HepG2 (cell line): ENCODE measurements around the gene CDK5R1. TPM values are rescaled to one million over a fixed set of nuclear protein-coding genes. Genes with fewer than 3 reads are reported as not detected.
A peak's percentile ranks its signal among the peaks of the same experiment; 100 is the strongest.

ENCODE experiments used
- ATAC-seq: fragments of 200-7000 bp; cut with Tn5 transposase; 3 replicates; pipeline ENCODE4 v1.9.1; 2020; ENCODE audit warnings: mild to moderate bottlenecking, moderate library complexity
- BruUV-seq: library from RNA; stranded (reverse); fragments of 400-500 nt; replicated peaks from 2 replicates; lab custom pipeline; 2021; lab: Mats Ljungman, UMichigan
- CTCF ChIA-PET: fragments of 300-600 bp; formaldehyde crosslinking; extraction: SDS; loops from one replicate; lab custom pipeline; 2021; ENCODE audit warnings: low total read pairs, inconsistent platforms, low intra/inter-chr PET ratio; lab: Yijun Ruan, JAX
- POLR2A ChIA-PET: fragments of 350-600 bp; sonication (Branson Sonifier 250); formaldehyde crosslinking; loops from one replicate; lab custom pipeline; 2020; ENCODE audit warnings: antibody characterized with exemption, inconsistent platforms; lab: Yijun Ruan, JAX
- DNase-seq: peaks from one replicate; pipeline ENCODE4 v3.0.0-alpha.2; 2015; ENCODE audit warnings: low spot score
- FAIRE-seq: peaks from 3 replicates; lab custom pipeline; 2011; peaks lifted over from hg19 to GRCh38; lab: Jason Lieb, UNC
- H2AFZ ChIP-seq: one replicate; pipeline ENCODE4 v1.6.1; 2011; ENCODE audit warnings: low read length, inconsistent platforms
- H3K27ac ChIP-seq: fragments of 300-600 bp; 3 replicates; pipeline ENCODE4 v1.8.0; 2011; ENCODE audit warnings: mixed run types, mild to moderate bottlenecking, mixed read lengths, low read length, inconsistent platforms; ENCODE audit not compliant: insufficient read depth; ENCODE audit errors: extremely low read length
- H3K27me3 ChIP-seq, 2 experiments: fragments of 200-600 bp in 1 of 2; 2 replicates in 1 of 2; 3 replicates in 1 of 2; pipeline versions ENCODE4 v1.6.0 to v1.8.0; 2011; ENCODE audit warnings: low read length in 2 of 2, mild to moderate bottlenecking in 2 of 2, moderate library complexity in 2 of 2, inconsistent platforms in 1 of 2; ENCODE audit not compliant: insufficient read depth in 2 of 2, control insufficient read depth in 1 of 2
- H3K36me3 ChIP-seq, 2 experiments: fragments of 200-600 bp in 1 of 2; replicated peaks in 1 of 2; 2 replicates in 1 of 2; 3 replicates in 1 of 2; pipeline versions ENCODE4 v1.5.1 to v1.8.0; 2011; ENCODE audit warnings: low read length in 2 of 2, inconsistent platforms in 1 of 2; ENCODE audit not compliant: insufficient read depth in 2 of 2, control insufficient read depth in 1 of 2
- H3K4me1 ChIP-seq: 2 replicates; pipeline ENCODE4 v1.5.1; 2012; ENCODE audit warnings: low read length, inconsistent platforms; ENCODE audit not compliant: insufficient read depth
- H3K4me2 ChIP-seq: 2 replicates; pipeline ENCODE4 v1.6.0; 2011; ENCODE audit warnings: low read depth, low read length, inconsistent platforms
- H3K4me3 ChIP-seq, 3 experiments: fragments of 200-600 bp in 1 of 3; sonication (generic), shearing (Covaris generic) in 1 of 3; replicated peaks in 1 of 3; 2 replicates each; pipeline ENCODE4 v1.5.1; 2011 to 2016; ENCODE audit warnings: low read length in 3 of 3, inconsistent platforms in 2 of 3, low read depth in 2 of 3, mild to moderate bottlenecking in 2 of 3, control low read depth in 1 of 3, mixed read lengths in 1 of 3; ENCODE audit not compliant: insufficient read depth in 1 of 3
- H3K79me2 ChIP-seq: one replicate; pipeline ENCODE4 v1.6.1; 2011; ENCODE audit warnings: low read length, inconsistent platforms; ENCODE audit not compliant: insufficient read depth
- H3K9ac ChIP-seq: 2 replicates; pipeline ENCODE4 v1.6.0; 2011; ENCODE audit warnings: mild to moderate bottlenecking, low read depth, low read length, inconsistent platforms; ENCODE audit not compliant: insufficient read depth
- H3K9me3 ChIP-seq: 2 replicates; pipeline ENCODE4 v1.5.1; 2012; ENCODE audit warnings: mild to moderate bottlenecking, low read length
- H4K20me1 ChIP-seq: 2 replicates; pipeline ENCODE4 v1.6.0; 2011; ENCODE audit warnings: inconsistent platforms, mild to moderate bottlenecking, low read length, moderate library complexity; ENCODE audit not compliant: insufficient read depth
- AGO2 ChIP-seq: fragments of 200-400 bp; formaldehyde crosslinking; optimal IDR thresholded peaks from 2 replicates; pipeline ENCODE3; 2017; ENCODE audit warnings: mild to moderate bottlenecking, low read depth, low read length, moderate library complexity
- CREBL2 ChIP-seq: sonication (generic); formaldehyde crosslinking; IDR thresholded peaks from 2 replicates; pipeline ENCODE4 v1.8.1; 2023; ENCODE audit warnings: missing genetic modification reagents, mild to moderate bottlenecking, borderline replicate concordance
- GPN1 ChIP-seq: sonication (generic); formaldehyde crosslinking; IDR thresholded peaks from 2 replicates; pipeline ENCODE4 v1.5.1; 2020; ENCODE audit warnings: missing genetic modification reagents, borderline replicate concordance
- RXRA ChIP-seq: sonication (generic); formaldehyde crosslinking; IDR thresholded peaks from 2 replicates; pipeline ENCODE4 v1.5.1; 2020; ENCODE audit warnings: missing genetic modification reagents
- SP140L ChIP-seq: sonication (generic); formaldehyde crosslinking; IDR thresholded peaks from 2 replicates; pipeline ENCODE4 v1.4.0; 2020; ENCODE audit warnings: missing genetic modification reagents, borderline replicate concordance
- ZNF563 ChIP-seq: sonication (generic); formaldehyde crosslinking; IDR thresholded peaks from 2 replicates; pipeline ENCODE4 v1.8.0; 2022; ENCODE audit warnings: mild to moderate bottlenecking, moderate library complexity, missing genetic modification reagents
- ZNF761 ChIP-seq: sonication (generic); formaldehyde crosslinking; conservative IDR thresholded peaks from 2 replicates; pipeline ENCODE4 v1.4.0; 2020; ENCODE audit warnings: mild to moderate bottlenecking, missing genetic modification reagents
- ZNF772 ChIP-seq: sonication (generic); formaldehyde crosslinking; IDR thresholded peaks from 2 replicates; pipeline ENCODE4 v1.5.0; 2020; ENCODE audit warnings: mild to moderate bottlenecking, missing genetic modification reagents
- WGBS: methylation state at CpG from one replicate; pipeline ENCODE4 v1.1.6; 2017; ENCODE audit warnings: low lambda C conversion rate; 5-methylcytosine and 5-hydroxymethylcytosine counted together
- in situ Hi-C: cut with HindIII; loops from 2 replicates; pipeline ENCODE4 v1.10.0; 2017; ENCODE audit warnings: low pct_unique_long_range_greater_than_20kb; ENCODE audit not compliant: extremely low pct_ligation_motif_present
- intact Hi-C: fragments of 100-400 bp; cut with micrococcal nuclease; formaldehyde crosslinking; loops from one replicate; pipeline ENCODE4 v1.10.0; 2022; ENCODE audit not compliant: unreplicated experiment
- polyA plus RNA-seq, 8 experiments: library from polyadenylated mRNA; depleted of rRNA in 3 of 8; stranded (reverse) in 7 of 8; unstranded in 1 of 8; fragments of >200 nt; fragmentation: Illumina TruSeq in 4 of 8; extraction: Trizol in 4 of 8; gene quantifications; 2 replicates each; pipeline versions ENCODE4 v1.2.1 to v1.2.3, GENCODE V29; 2011 to 2016; ENCODE audit warnings: low read depth in 4 of 8, missing spikeins in 1 of 8, mixed read lengths in 1 of 8; ENCODE audit not compliant: insufficient read depth in 1 of 8
- total RNA-seq, 5 experiments: library from RNA; depleted of rRNA; stranded (reverse); fragments of >200 nt; fragmentation: Illumina TruSeq; extraction: Trizol; gene quantifications; 2 replicates each; pipeline ENCODE4 v1.2.3, GENCODE V29; 2016; ENCODE audit warnings: low read depth in 1 of 5
- TF ChIP-seq, protein P1 (sequence below): sonication (generic); formaldehyde crosslinking; IDR thresholded peaks from 2 replicates; pipeline ENCODE4 v1.4.0; 2020; ENCODE audit warnings: missing genetic modification reagents
- TF ChIP-seq, protein P2 (sequence below): sonication (generic); formaldehyde crosslinking; IDR thresholded peaks from 2 replicates; pipeline ENCODE4 v1.4.0; 2020; ENCODE audit warnings: missing genetic modification reagents

CDK5R1 gene
- total and polyA plus RNA-seq, 2 of the 13 experiments (the other 11 are each of a cell fraction or from before 2014, with no cell fraction given), result 1.1 to 3.9 TPM

GRCh38 chr17:32491371-32492263 is 4.8 kb downstream of the CDK5R1 start:
- no TSS peak for BruUV-seq
- DNase-seq, result no peak
- Histone ChIP-seq H3K4me3 (no peak overlapping the region), H3K9me3 (no peaks in the 10 kb centered on the region), H3K4me1 (peaks cover 25% of the 10 kb centered on the region), H3K9ac (no peak overlapping the region), H2AFZ (no peak overlapping the region), H3K79me2 (no peaks in the 10 kb centered on the region), H3K4me2 (no peak overlapping the region), H3K27ac (no peak overlapping the region), H4K20me1 (no peaks in the 10 kb centered on the region), H3K36me3 (peaks cover 2 to 4% of the 10 kb centered on the region in 2 experiments; a peak in 2 of 5 replicates), H3K27me3 (no peaks in the 10 kb centered on the region)
- CTCF ChIA-PET, result no interaction called here
- POLR2A ChIA-PET, result interaction anchor here (1.1 kb wide), 1 partner anchor 48 kb away, joined by 3 read pairs; the partner anchor contains the start of gene PSMD11
- TF ChIP-seq GPN1 (CRISPR knock-in tag) (no peak), ZNF772 (CRISPR knock-in tag) (no peak), AGO2 (peak; percentile 84), RXRA (CRISPR knock-in tag) (no peak), ZNF761 (CRISPR knock-in tag) (no peak), ZNF563 (CRISPR knock-in tag) (no peak), SP140L (CRISPR knock-in tag) (no peak)
- FAIRE-seq, result no peak
- intact Hi-C loops, result no loop called here
- in situ Hi-C loops, result no loop called here
- 96% methylated on average over 3 of the region's 21 CpGs for WGBS
- no peak for ATAC-seq

DNA sequence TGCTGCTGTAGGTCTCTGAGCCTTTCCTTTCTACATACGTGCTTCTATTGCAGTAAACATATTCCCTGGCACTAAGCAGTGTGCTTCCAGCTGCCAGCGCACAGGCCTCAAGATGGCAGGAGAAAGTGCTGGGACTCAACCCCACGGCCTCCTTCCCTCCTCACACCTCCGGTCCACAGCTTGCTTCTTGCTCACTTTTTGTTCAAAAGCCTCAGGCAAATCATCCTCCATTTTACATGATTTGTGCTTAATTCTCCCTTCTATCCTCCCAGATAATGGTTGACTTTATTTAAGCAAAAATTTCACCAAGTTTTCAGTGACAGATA is 5.4 kb downstream of the CDK5R1 start:
- Histone ChIP-seq H2AFZ (no peak overlapping the region), H3K4me2 (no peak overlapping the region), H3K9ac (no peak overlapping the region), H3K4me1 (peaks cover 30% of the 10 kb centered on the region), H3K36me3 (peaks cover 2 to 4% of the 10 kb centered on the region in 2 experiments; a peak in 2 of 5 replicates), H3K27ac (no peak overlapping the region), H3K9me3 (no peaks in the 10 kb centered on the region), H3K4me3 (no peak overlapping the region), H3K79me2 (no peaks in the 10 kb centered on the region), H3K27me3 (no peaks in the 10 kb centered on the region), H4K20me1 (no peaks in the 10 kb centered on the region)
- CTCF ChIA-PET, result no interaction called here
- intact Hi-C loops (no loop called here), in situ Hi-C loops (no loop called here)
- 90% methylated on average over 4 of the region's 4 CpGs for WGBS
- DNase-seq, result no peak
- FAIRE-seq, result no peak
- BruUV-seq, result no TSS peak
- POLR2A ChIA-PET, result interaction anchor here (1.1 kb wide), 1 partner anchor 48 kb away, joined by 3 read pairs; the partner anchor contains the start of gene PSMD11
- no peak for ATAC-seq
- TF ChIP-seq, protein P1, sequence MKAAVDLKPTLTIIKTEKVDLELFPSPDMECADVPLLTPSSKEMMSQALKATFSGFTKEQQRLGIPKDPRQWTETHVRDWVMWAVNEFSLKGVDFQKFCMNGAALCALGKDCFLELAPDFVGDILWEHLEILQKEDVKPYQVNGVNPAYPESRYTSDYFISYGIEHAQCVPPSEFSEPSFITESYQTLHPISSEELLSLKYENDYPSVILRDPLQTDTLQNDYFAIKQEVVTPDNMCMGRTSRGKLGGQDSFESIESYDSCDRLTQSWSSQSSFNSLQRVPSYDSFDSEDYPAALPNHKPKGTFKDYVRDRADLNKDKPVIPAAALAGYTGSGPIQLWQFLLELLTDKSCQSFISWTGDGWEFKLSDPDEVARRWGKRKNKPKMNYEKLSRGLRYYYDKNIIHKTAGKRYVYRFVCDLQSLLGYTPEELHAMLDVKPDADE (CRISPR knock-in tag), result no peak
- no peak for TF ChIP-seq CREBL2 (CRISPR knock-in tag)
- no peak for TF ChIP-seq GPN1 (CRISPR knock-in tag)
- TF ChIP-seq, protein P2, sequence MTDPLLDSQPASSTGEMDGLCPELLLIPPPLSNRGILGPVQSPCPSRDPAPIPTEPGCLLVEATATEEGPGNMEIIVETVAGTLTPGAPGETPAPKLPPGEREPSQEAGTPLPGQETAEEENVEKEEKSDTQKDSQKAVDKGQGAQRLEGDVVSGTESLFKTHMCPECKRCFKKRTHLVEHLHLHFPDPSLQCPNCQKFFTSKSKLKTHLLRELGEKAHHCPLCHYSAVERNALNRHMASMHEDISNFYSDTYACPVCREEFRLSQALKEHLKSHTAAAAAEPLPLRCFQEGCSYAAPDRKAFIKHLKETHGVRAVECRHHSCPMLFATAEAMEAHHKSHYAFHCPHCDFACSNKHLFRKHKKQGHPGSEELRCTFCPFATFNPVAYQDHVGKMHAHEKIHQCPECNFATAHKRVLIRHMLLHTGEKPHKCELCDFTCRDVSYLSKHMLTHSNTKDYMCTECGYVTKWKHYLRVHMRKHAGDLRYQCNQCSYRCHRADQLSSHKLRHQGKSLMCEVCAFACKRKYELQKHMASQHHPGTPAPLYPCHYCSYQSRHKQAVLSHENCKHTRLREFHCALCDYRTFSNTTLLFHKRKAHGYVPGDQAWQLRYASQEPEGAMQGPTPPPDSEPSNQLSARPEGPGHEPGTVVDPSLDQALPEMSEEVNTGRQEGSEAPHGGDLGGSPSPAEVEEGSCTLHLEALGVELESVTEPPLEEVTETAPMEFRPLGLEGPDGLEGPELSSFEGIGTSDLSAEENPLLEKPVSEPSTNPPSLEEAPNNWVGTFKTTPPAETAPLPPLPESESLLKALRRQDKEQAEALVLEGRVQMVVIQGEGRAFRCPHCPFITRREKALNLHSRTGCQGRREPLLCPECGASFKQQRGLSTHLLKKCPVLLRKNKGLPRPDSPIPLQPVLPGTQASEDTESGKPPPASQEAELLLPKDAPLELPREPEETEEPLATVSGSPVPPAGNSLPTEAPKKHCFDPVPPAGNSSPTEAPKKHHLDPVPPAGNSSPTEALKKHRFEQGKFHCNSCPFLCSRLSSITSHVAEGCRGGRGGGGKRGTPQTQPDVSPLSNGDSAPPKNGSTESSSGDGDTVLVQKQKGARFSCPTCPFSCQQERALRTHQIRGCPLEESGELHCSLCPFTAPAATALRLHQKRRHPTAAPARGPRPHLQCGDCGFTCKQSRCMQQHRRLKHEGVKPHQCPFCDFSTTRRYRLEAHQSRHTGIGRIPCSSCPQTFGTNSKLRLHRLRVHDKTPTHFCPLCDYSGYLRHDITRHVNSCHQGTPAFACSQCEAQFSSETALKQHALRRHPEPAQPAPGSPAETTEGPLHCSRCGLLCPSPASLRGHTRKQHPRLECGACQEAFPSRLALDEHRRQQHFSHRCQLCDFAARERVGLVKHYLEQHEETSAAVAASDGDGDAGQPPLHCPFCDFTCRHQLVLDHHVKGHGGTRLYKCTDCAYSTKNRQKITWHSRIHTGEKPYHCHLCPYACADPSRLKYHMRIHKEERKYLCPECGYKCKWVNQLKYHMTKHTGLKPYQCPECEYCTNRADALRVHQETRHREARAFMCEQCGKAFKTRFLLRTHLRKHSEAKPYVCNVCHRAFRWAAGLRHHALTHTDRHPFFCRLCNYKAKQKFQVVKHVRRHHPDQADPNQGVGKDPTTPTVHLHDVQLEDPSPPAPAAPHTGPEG (CRISPR knock-in tag), result no peak
